ENCODE measurements around the gene OTUD1. TPM values are rescaled to one million over a fixed set of nuclear protein-coding genes. Genes with fewer than 3 reads are reported as not detected.
A peak's percentile ranks its signal among the peaks of the same experiment; 100 is the strongest.

The OTUD1 gene
- total and polyA plus RNA-seq, 2 experiments from 2014 or later = 2.1 to 8.1 TPM

DNA sequence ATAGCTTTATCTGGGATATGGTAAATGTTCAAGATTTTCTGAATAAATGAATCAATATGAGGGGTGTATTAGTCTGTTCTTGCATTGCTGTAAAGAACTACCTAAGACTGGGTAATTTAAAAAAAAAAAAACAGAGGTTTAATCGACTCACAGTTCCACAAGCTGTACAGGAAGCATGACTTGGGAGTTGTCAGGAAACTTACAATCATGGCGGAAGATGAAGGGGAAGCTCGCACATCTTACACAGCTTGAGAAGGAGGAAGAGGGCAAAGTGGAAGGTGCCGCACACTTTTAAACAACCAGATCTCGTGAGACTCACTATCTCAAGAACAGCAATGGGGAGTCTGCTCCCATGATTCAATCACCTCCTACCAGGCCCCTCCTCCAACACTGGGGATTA lies 32.5 kb upstream of the OTUD1 start:
- H3K4me1 ChIP-seq (ENCODE audit: insufficient read depth) = peaks cover 11% of the 10 kb centered on the region
- H2AFZ ChIP-seq = no peak overlapping the region
- 90 to 92% methylated on average over 5 of the region's 5 CpGs for WGBS, 2 experiments (ENCODE audit: low coverage in 1 of 2, low lambda C conversion rate in 2 of 2, missing lambda C conversion rate in 2 of 2)
- H3K27me3 ChIP-seq (replicated peaks; ENCODE audit: insufficient read depth) = no peaks in the 10 kb centered on the region
- no peaks in the 10 kb centered on the region for H3K36me3 ChIP-seq (ENCODE audit: low read depth)
- no peaks in the 10 kb centered on the region for H4K20me1 ChIP-seq (ENCODE audit: insufficient read depth)
- no peaks in the 10 kb centered on the region for H3K9me3 ChIP-seq (ENCODE audit: low read depth)
- H3K27ac ChIP-seq = no peak overlapping the region
- no peak for DNase-seq
- H3K4me2 ChIP-seq (ENCODE audit: unreplicated experiment) = no peak overlapping the region
- no peak overlapping the region for H3K4me3 ChIP-seq
- H3K9ac ChIP-seq = no peak overlapping the region
- in situ Hi-C loops (cut with MboI) = no loop called here
- no peaks in the 10 kb centered on the region for H3F3A ChIP-seq (ENCODE audit: insufficient read depth)
- TF ChIP-seq EZH2phosphoT487 (IDR thresholded peaks at IDR 0.05; ENCODE audit: insufficient read depth, low read depth) = no peak
- TF ChIP-seq EZH2 (IDR thresholded peaks at IDR 0.05; ENCODE audit: insufficient read depth, poor library complexity, severe bottlenecking) = no peak
- H3K79me2 ChIP-seq (ENCODE audit: insufficient read depth) = no peaks in the 10 kb centered on the region
- H3K9me2 ChIP-seq (ENCODE audit: insufficient read depth) = no peaks in the 10 kb centered on the region; the same call in 1 of the 2 replicates

GRCh38 chr10:23408330-23408976 lies 30.4 kb upstream of the OTUD1 start:
- 0 out of 2 replicates have a peak overlapping the region, but pooled peaks have one; percentile 28 for H3K27ac ChIP-seq
- H3K4me3 ChIP-seq = no peak overlapping the region
- H3K4me1 ChIP-seq (ENCODE audit: insufficient read depth) = peaks cover 22% of the 10 kb centered on the region
- H4K20me1 ChIP-seq (ENCODE audit: insufficient read depth) = no peaks in the 10 kb centered on the region
- no peaks in the 10 kb centered on the region for H3K9me3 ChIP-seq (ENCODE audit: low read depth)
- 29 to 31% methylated on average over 8 of the region's 8 CpGs for WGBS, 2 experiments (ENCODE audit: low coverage in 1 of 2, low lambda C conversion rate in 2 of 2, missing lambda C conversion rate in 2 of 2)
- H3K9me2 ChIP-seq (ENCODE audit: insufficient read depth) = no peaks in the 10 kb centered on the region; the same call in 1 of the 2 replicates
- DNase-seq = peak; percentile 84
- no peaks in the 10 kb centered on the region for H3K27me3 ChIP-seq (replicated peaks; ENCODE audit: insufficient read depth)
- H3K9ac ChIP-seq = no peak overlapping the region
- H3F3A ChIP-seq (ENCODE audit: insufficient read depth) = peaks cover 12% of the 10 kb centered on the region
- in situ Hi-C loops (cut with MboI) = no loop called here
- no peaks in the 10 kb centered on the region for H3K79me2 ChIP-seq (ENCODE audit: insufficient read depth)
- peak overlapping the region; percentile 40 for H3K4me2 ChIP-seq (ENCODE audit: unreplicated experiment)
- H2AFZ ChIP-seq = no peak overlapping the region
- no peaks in the 10 kb centered on the region for H3K36me3 ChIP-seq (ENCODE audit: low read depth)
- TF ChIP-seq EZH2phosphoT487 (IDR thresholded peaks at IDR 0.05; ENCODE audit: insufficient read depth, low read depth) (no peak), EZH2 (IDR thresholded peaks at IDR 0.05; ENCODE audit: insufficient read depth, poor library complexity, severe bottlenecking) (no peak)

- peaks cover 19% of the 10 kb centered on the region for H3K4me1 ChIP-seq (ENCODE audit: insufficient read depth)
- H2AFZ ChIP-seq = no peak overlapping the region; the same call in 1 of the 2 replicates
- H3K27ac ChIP-seq = no peak overlapping the region
- no peaks in the 10 kb centered on the region for H3K36me3 ChIP-seq (ENCODE audit: low read depth)
- H3K27me3 ChIP-seq (replicated peaks; ENCODE audit: insufficient read depth) = no peaks in the 10 kb centered on the region; the same call in 1 of the 2 replicates
- no peaks in the 10 kb centered on the region for H3K79me2 ChIP-seq (ENCODE audit: insufficient read depth)
- H3K9me2 ChIP-seq (ENCODE audit: insufficient read depth) = no peaks in the 10 kb centered on the region; the same call in 1 of the 2 replicates
- no peaks in the 10 kb centered on the region for H4K20me1 ChIP-seq (ENCODE audit: insufficient read depth)
- peak overlapping the region; percentile 49 for H3K4me2 ChIP-seq (ENCODE audit: unreplicated experiment)
- 0 out of 2 replicates have a peak overlapping the region, but pooled peaks have one; percentile 8 for H3K9ac ChIP-seq
- peak overlapping the region; percentile 21; the same call in 1 of the 2 replicates for H3K4me3 ChIP-seq
- H3F3A ChIP-seq (ENCODE audit: insufficient read depth) = peaks cover 12% of the 10 kb centered on the region
- 0% methylated on average over 2 of the region's 2 CpGs for WGBS, 2 experiments (ENCODE audit: low coverage in 1 of 2, low lambda C conversion rate in 2 of 2, missing lambda C conversion rate in 2 of 2)
- TF ChIP-seq EZH2phosphoT487 (IDR thresholded peaks at IDR 0.05; ENCODE audit: insufficient read depth, low read depth) = no peak
- in situ Hi-C loops (cut with MboI) = no loop called here
- H3K9me3 ChIP-seq (ENCODE audit: low read depth) = no peaks in the 10 kb centered on the region
- peak; percentile 75 for DNase-seq
These were observed 26.7 kb upstream of the OTUD1 start for GRCh38 chr10:23412223-23412622.

GRCh38 chr10:23413629-23414089 lies 25.2 kb upstream of the OTUD1 start:
- 86 to 98% methylated on average over 5 of the region's 5 CpGs for WGBS, 2 experiments (ENCODE audit: low coverage in 1 of 2, low lambda C conversion rate in 2 of 2, missing lambda C conversion rate in 2 of 2)
- Histone ChIP-seq H3K9me2 (ENCODE audit: insufficient read depth) (no peaks in the 10 kb centered on the region), H3K4me1 (ENCODE audit: insufficient read depth) (peaks cover 15% of the 10 kb centered on the region), H3K27me3 (replicated peaks; ENCODE audit: insufficient read depth) (no peaks in the 10 kb centered on the region; the same call in 1 of the 2 replicates), H3K4me3 (no peak overlapping the region), H3F3A (ENCODE audit: insufficient read depth) (peaks cover 12% of the 10 kb centered on the region), H3K79me2 (ENCODE audit: insufficient read depth) (no peaks in the 10 kb centered on the region), H4K20me1 (ENCODE audit: insufficient read depth) (no peaks in the 10 kb centered on the region), H3K27ac (no peak overlapping the region), H3K4me2 (ENCODE audit: unreplicated experiment) (no peak overlapping the region), H3K9ac (no peak overlapping the region), H3K36me3 (ENCODE audit: low read depth) (no peaks in the 10 kb centered on the region), H2AFZ (no peak overlapping the region), H3K9me3 (ENCODE audit: low read depth) (no peaks in the 10 kb centered on the region)
- in situ Hi-C loops (cut with MboI) = no loop called here
- no peak for TF ChIP-seq EZH2 (IDR thresholded peaks at IDR 0.05; ENCODE audit: insufficient read depth, poor library complexity, severe bottlenecking)
- TF ChIP-seq EZH2phosphoT487 (IDR thresholded peaks at IDR 0.05; ENCODE audit: insufficient read depth, low read depth) = no peak
- DNase-seq = no peak

Measured in GM23248 (cell line).